ENCODE measurements around the gene PRR7.

DNA sequence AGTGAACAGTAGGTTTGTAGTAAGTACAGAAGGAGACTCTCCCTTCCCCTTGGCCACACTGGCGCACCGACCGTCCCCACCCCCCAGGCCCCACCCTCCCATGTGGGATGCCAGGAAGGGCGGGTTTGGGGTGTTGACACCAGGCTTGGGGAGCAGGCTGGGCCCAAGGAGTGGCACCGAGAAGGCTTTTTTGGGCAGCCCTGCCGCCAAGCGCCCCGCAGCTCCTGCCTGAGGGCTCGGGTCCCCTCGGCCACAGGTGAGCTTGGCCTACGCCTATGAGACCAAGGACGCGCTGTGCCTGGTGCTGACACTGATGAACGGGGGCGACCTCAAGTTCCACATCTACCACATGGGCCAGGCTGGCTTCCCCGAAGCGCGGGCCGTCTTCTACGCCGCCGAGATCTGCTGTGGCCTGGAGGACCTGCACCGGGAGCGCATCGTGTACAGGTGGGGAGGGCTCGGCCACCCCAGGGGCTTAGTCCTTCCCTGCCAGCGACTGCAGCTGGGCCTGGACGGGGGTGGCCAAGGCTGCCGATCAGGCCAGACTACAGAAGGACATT, 12.9 kb upstream of the PRR7 start:
- TF ChIP-seq EZH2 (IDR thresholded peaks at IDR 0.05; ENCODE audit: insufficient read depth, poor library complexity, severe bottlenecking) = no peak
- no peak for TF ChIP-seq EZH2phosphoT487 (IDR thresholded peaks at IDR 0.05; ENCODE audit: insufficient read depth, low read depth)
